NCI-H2196 treated with DMSO at 0.1 percent for 48 hours (cell line): Measurements from ENCODE around the gene FBXL20.

Source experiments
- DNase-seq: peaks from one replicate; lab custom pipeline; 2025; ENCODE audit not compliant: unreplicated experiment; lab: John Stamatoyannopoulos, UW

FBXL20 gene

GRCh38 chr17:39229274-39229913, 172.0 kb downstream of the FBXL20 start:
- DNase-seq, result no peak

GRCh38 chr17:39227364-39227919, 174.0 kb downstream of the FBXL20 start:
- DNase-seq, result no peak

- DNase-seq, result peak; percentile 33
These were observed 175.3 kb downstream of the FBXL20 start for GRCh38 chr17:39225959-39226683.

DNA sequence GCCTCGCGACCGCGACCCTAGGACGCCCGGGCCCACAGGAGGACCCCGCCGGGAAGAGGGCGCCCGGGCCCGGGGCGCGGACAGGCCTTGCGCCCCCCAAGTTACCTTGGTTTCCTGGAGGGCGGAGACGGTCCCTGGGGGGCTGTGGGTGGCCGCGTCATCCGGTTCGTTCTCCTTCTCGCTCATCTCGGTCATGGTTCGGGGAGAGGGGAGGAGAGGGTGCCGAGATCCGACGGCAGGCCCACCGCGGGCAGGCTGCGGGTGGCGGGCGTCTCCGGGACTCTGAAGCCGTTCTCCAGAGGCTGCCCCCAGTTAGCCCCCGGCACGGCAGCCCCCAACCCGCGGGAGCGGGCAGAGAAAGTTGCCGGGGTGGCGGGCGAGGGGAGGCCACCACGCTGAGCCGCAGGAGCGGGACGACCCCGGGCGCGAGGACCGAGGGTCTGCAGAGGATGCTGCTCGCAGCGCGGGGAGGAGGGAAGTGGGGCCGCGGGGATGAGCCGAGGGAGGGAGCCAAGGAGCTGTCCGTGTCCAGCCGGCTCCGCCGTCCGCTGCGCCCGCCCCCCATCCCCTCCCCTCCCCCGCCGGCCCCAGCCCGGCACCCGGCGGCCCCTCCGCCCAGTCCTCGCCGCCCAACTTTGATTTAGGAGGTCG, 176.0 kb downstream of the FBXL20 start, which contains the start of gene STAC2:
STAC2 (minus strand) TSS at position 638 of the 651 bp plus-strand sequence; CDS start at position 195, 443 bp downstream.
- no peak for DNase-seq

GRCh38 chr17:39224778-39225307, 176.6 kb downstream of the FBXL20 start:
- DNase-seq, result no peak

DNA sequence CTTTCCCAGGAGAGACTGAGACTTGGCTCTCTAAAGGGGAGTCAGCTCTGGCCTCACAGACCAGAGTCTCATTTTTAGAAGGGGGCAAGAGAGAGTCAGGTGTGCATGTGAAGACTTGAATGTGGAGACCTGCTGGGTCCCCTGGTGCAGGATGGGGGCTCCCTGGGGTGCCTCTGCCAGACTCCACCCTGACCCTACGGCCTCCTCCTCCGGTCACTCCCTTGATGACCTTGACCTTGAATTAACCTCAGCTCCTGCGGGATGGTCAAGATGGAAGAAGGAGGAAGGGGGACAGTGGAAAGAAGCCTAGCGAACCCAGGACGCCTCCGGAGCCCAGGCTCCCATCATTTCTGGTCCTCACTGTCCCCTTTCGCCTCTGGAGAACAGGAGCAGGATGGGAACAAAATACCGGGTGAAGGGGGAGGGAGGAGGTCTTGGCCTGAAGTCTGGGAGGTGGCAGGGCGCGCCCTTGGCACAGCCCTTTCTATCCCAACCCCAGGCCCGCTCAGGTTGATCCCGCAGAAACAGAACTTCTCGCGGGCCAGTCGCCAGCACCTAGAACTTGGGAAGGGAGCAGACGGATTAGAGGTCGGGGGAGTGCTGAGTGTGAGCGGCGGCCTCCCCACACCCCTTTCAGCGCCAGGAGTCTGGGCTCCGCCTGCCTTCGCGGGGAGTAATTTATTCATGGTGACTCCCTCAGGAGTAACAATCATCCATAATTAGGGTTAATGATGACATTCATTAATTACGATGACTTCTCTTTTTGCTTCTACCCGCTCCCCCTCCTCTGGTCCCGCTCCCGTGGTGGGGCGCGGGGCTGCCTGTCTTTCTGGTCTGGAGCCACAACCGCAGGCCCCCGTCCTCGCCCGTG, 177.3 kb downstream of the FBXL20 start:
- no peak for DNase-seq

DNA sequence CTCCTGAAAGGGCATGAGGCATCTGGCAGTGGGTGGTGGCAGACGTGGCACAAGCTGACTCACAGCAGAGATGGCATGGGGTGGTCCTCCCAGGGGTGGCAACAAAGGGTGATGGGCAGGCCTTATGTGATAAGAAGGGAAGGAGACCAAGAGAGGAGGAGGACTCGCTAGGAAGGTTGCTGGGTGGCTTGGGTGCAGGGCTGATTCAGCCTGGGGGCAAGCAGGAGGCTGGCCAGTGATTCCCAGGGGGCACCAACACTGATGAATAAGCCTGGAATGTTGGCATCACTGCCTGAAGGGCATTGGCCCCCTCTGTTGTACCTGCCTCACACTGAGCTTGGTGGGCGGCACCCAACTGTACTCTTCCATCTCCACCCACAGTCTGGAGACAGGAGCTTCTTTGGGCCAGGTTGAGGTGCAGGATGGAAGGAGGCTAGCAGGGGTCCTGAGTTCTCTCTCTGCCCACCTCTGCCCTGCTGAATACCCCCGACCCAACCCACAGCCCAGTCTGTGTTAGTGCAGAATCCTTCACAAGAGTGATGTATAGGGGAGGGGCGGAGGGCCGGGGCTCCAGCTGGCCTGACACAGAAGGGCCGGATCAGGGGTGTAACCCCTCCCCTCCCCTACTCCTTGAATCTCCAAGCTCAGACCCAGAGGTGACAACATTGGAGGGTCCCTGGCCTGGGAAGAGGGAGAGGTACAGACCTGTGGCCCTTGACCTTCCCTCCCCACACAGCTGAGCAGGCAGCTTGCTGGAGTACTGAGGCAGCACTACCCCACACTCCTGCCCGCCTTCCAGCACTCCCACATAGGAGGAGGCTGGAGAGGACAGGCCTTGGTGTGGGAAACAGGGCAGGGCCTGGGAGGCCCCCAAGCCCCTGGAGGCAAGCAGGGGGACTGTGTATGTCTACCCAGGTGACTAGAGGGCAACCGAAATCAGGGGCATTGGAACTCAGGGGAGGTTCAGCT, 178.3 kb downstream of the FBXL20 start:
- DNase-seq, result no peak

DNA sequence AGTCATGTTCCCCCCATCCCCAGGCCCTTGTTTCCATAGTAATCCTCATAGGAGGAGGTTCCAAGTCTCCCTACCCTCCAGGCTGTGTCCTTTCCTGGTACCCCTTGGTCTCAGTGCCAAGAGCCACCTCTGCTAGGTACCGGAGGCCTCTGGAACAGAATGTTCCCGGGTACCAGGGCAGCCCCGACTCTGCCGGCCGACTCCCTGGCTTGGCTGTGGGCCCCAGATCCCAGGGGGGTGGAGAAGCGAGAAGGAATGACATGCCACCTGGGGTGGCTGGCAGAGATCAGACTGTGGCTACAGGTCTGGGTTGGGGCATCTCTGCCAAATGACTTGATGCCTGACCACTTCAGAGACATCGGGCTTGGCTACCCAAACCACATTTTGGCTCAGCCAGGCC, 179.3 kb downstream of the FBXL20 start:
- DNase-seq, result no peak

DNA sequence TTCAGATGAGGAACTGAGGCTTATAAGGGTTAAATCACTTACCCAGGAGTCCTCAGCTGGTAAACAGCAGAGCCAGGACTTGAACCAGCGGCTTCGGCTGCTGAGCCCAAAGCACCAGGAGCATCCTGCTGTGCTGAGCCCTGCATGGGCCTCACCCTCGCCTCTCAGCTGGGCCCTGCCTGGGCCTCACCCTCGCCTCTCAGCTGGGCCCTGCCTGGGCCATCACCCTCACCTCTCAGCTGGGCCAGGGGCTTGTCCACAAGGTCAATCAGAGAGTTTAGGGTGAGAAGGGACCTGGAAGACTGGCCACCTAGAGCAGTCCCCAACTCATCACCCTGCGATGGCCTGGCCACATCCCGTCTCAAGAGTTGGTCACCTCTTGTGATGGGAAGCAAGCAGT, 179.9 kb downstream of the FBXL20 start:
- DNase-seq, result no peak

DNA sequence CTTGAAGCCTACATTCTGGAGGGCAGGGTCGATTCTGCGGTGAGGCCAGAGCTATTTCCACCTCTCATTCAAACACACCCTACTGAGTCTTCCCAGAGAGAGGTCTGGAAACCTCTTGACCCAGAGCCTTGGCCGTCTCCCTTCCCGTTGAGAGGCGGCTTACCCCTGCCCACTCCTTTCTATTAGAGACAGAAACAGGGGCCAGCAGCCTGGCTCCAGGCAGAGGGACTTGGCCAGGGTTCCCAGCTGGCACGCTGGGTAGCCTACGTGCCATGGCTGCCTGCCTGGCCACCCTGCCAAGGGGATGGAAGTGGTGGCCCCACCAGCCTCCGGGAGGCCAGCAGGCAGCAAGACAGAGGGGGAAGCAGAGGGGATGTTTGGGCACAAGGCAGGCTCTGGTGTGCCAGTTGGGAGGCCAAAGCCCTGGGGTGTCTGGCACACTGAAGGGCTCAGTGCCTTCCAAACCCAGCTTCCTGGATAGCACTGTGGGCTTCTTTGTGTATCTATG, 181.7 kb downstream of the FBXL20 start:
- no peak for DNase-seq

- no peak for DNase-seq
These were observed 182.5 kb downstream of the FBXL20 start for GRCh38 chr17:39218906-39219305.

DNA sequence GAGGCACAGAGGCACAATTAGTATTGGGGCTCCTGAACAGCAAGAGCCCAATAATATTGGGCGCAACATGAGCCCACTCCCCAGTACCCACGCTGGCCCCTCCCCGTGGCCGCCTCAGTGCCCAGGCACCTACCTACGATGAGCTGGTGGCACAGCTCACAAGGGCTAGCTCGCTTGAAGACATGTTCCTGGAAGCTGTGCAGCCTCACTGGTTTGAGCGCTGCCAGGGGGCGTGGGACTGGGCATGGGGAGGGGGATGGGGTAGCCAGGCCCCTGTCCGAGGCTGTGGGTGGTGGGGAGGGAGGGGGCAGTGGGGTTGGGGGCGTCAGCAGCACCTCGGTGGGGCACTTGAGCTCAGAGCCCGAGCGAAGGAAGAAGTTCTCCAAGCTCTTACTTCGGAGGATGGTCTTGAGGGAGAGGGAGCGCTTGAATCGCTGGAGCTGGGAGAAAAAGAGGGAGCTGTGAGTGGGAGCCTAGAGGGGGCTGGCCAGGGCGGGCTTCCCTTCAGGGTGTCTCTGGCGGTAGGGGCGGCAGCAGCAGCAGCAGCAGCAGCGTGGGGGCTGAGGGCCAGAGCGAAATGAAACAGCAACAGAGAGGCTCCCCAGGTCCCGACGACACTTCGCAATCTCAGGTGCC, 183.6 kb downstream of the FBXL20 start:
- no peak for DNase-seq

DNA sequence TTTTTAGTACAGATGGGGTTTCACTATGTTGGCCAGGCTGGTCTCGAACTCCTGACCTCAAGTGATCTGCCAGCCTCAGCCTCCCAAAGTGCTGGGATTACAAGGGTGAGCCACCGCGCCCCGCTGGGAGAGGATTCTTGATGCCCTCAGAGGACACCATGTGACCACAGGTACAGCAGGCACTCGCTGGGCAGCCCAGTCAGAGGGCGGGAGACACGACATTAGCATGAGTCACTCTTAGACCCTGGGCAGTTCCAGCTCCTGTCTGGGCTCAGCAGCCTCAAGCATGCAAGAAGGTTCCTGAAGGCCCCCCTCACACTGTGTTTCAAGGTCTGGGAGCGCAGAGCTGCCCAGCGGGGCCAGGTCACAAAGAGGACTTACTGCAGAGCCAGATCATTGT, 187.6 kb downstream of the FBXL20 start:
- DNase-seq, result no peak

GRCh38 chr17:39212841-39213480, 188.5 kb downstream of the FBXL20 start:
- DNase-seq, result no peak

DNA sequence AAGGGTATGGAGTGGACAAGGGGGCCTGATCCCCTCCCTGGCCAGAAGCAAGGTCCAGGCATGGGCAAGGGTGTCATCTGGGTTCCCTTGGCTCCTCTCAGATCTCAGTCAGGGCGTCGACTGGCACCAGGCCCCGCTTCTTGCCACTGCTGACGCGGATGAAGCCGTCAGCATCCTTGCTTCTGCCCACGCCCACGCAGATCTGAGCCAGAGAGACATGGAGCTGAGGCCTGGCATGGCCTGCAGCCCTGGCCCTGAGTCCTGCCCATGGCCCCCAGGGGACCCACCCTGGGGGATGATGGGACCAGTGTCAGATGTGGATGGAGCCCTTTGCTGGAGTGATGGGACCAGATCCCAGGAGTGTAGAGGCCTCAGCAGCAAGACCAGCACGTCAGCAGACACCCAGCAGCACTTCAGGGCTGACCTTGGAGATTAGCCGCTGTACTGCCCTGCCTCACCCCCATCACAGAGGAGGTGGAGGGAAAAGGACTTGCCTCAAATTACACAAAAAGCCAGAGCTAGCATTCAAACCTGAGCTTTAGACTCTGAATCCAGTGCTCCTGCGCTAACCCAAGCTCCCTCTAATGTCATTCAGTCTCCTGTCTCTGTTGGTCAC, 189.1 kb downstream of the FBXL20 start:
- no peak for DNase-seq

DNA sequence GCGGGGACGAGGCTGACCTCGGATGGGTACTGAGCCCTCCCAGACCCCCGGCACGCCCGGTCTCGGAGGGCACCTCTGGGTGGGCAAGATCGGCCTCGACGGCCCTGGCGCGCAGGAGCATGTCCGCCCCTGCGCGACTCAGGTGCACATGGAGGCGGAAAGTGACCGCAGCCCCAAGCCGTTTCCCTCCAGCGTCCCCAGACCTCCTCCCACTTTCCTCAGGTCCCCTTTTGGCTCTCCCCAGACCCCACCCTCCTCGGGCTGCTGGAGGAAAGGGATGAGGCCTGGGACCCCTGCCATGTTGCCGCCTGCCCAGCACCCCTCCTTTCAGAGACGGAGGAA, 191.4 kb downstream of the FBXL20 start:
- no peak for DNase-seq

DNA sequence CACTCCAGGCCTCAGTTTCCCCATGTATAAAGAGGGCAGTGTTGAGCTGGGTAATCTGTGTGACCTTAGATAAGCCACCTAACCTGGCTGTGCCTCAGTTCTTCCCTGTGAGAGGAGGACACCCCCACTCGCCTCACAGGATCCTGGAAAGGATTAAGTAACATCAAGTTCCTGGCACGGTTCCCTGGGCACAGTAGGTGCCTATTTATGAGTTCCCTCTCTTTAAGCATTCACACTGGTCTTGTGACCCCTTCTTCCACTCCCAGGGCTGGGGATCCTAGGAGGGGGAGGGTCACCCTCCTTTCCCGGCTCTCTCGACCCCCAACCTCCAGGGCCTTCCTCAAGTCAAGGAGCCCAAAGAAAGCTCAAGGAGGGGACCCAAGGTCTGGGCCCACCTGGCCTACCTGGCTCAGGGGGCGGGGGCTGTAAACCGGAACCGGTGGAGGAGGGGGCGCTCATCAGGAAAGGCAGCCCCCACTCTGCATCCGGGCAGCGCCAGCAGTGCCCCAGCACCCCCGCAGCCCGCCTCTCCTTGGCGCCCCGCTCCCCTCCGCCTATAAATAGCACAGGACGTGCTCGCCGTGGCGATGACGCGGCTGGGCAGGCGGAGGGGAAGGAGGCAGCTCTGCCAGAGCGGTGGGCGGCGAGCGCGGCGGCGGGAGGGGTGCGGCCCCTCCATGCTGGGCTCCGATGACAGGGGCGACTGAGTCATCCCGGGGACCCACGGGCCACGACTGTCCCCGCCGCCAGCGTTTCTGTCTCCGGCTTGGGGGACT, 191.9 kb downstream of the FBXL20 start:
- no peak for DNase-seq
